H1 (cell line): Measurements from ENCODE around the gene TCF19. TPM values are rescaled to one million over a fixed set of nuclear protein-coding genes. Genes with fewer than 3 reads are reported as not detected.

ENCODE experiments used
- BRCA1 ChIP-seq: IDR thresholded peaks from 2 replicates; pipeline ENCODE4 v1.6.1; 2012; ENCODE audit warnings: low read depth, low read length, improper control_type of control experiment
- CEBPB ChIP-seq: IDR thresholded peaks from 2 replicates; pipeline ENCODE4 v1.6.1; 2012; ENCODE audit warnings: low read depth, low read length
- CHD2 ChIP-seq: IDR thresholded peaks from 2 replicates; pipeline ENCODE4 v1.6.1; 2012; ENCODE audit warnings: low read length, improper control_type of control experiment
- EZH2 ChIP-seq: fragments of 200-600 bp; sonication (generic); IDR thresholded peaks from 2 replicates; pipeline ENCODE4 v1.7.1; 2012; ENCODE audit warnings: low read depth, mild to moderate bottlenecking, moderate library complexity, low read length, inconsistent platforms; ENCODE audit not compliant: severe bottlenecking
- NRF1 ChIP-seq: IDR thresholded peaks from 2 replicates; pipeline ENCODE4 v1.6.1; 2011; ENCODE audit warnings: mild to moderate bottlenecking, low read depth, low read length, improper control_type of control experiment
- SIX5 ChIP-seq: IDR thresholded peaks from 2 replicates; pipeline ENCODE4 v1.6.1; 2011; ENCODE audit warnings: mild to moderate bottlenecking, low read depth, low read length
- SUZ12 ChIP-seq: fragments of 200-600 bp; sonication (generic); IDR thresholded peaks from 2 replicates; pipeline ENCODE4 v1.6.1; 2012; ENCODE audit warnings: mild to moderate bottlenecking, inconsistent platforms, low read length, moderate library complexity, mixed read lengths
- polyA plus RNA-seq, 7 experiments: library from polyadenylated mRNA; depleted of rRNA in 3 of 7; stranded (reverse) in 5 of 7; unstranded in 2 of 7; fragments of >200 nt in 5 of 7; fragments of 200-250 nt in 2 of 7; gene quantifications; 1 replicate in 5 of 7; 2 replicates in 1 of 7; 4 replicates in 1 of 7; pipeline versions ENCODE4 v1.2.1 to v1.2.3, GENCODE V29; 2011 to 2013; ENCODE audit warnings: missing spikeins in 2 of 7, mixed read lengths in 2 of 7
- total RNA-seq: library from RNA; stranded (reverse); fragmentation: NEBNext Ultra II Directional; extraction: Animal tissue kit (Norgen Biotek cat#: 25700); gene quantifications from 2 replicates; pipeline ENCODE4 v1.2.1, GENCODE V29; 2021
- TF ChIP-seq, protein P1 (sequence below): fragments of 300-600 bp; sonication (generic); IDR thresholded peaks from 2 replicates; pipeline ENCODE4 v1.7.1; 2012; ENCODE audit warnings: low read length, moderate library complexity, mild to moderate bottlenecking, inconsistent platforms; ENCODE audit not compliant: insufficient replicate concordance

Gene TCF19
- total and polyA plus RNA-seq, 2 of the 8 experiments (the other 6 are each of a cell fraction or from before 2014, with no cell fraction given): 7.2 to 11.0 TPM

DNA sequence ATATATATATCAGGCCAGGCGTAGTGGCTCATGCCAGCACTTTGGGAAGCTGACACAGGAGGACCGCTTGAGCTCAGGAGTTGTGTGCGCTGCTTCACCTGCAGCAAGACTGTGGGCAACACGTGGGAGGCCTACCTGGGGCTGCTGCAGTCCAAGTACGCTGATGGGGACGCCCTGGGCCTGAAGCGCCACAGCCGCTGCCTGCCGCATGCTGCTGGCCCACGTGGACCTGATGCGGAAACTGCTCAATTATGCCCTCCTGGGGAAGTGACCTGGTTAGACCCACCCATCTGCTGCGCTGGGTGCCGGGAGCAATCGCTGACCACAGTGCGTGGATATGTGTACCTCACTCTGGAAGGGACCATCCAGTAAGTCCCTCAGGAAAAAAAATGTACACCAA is 17.7 kb upstream of the TCF19 start (continued):
- TF ChIP-seq, protein P1, sequence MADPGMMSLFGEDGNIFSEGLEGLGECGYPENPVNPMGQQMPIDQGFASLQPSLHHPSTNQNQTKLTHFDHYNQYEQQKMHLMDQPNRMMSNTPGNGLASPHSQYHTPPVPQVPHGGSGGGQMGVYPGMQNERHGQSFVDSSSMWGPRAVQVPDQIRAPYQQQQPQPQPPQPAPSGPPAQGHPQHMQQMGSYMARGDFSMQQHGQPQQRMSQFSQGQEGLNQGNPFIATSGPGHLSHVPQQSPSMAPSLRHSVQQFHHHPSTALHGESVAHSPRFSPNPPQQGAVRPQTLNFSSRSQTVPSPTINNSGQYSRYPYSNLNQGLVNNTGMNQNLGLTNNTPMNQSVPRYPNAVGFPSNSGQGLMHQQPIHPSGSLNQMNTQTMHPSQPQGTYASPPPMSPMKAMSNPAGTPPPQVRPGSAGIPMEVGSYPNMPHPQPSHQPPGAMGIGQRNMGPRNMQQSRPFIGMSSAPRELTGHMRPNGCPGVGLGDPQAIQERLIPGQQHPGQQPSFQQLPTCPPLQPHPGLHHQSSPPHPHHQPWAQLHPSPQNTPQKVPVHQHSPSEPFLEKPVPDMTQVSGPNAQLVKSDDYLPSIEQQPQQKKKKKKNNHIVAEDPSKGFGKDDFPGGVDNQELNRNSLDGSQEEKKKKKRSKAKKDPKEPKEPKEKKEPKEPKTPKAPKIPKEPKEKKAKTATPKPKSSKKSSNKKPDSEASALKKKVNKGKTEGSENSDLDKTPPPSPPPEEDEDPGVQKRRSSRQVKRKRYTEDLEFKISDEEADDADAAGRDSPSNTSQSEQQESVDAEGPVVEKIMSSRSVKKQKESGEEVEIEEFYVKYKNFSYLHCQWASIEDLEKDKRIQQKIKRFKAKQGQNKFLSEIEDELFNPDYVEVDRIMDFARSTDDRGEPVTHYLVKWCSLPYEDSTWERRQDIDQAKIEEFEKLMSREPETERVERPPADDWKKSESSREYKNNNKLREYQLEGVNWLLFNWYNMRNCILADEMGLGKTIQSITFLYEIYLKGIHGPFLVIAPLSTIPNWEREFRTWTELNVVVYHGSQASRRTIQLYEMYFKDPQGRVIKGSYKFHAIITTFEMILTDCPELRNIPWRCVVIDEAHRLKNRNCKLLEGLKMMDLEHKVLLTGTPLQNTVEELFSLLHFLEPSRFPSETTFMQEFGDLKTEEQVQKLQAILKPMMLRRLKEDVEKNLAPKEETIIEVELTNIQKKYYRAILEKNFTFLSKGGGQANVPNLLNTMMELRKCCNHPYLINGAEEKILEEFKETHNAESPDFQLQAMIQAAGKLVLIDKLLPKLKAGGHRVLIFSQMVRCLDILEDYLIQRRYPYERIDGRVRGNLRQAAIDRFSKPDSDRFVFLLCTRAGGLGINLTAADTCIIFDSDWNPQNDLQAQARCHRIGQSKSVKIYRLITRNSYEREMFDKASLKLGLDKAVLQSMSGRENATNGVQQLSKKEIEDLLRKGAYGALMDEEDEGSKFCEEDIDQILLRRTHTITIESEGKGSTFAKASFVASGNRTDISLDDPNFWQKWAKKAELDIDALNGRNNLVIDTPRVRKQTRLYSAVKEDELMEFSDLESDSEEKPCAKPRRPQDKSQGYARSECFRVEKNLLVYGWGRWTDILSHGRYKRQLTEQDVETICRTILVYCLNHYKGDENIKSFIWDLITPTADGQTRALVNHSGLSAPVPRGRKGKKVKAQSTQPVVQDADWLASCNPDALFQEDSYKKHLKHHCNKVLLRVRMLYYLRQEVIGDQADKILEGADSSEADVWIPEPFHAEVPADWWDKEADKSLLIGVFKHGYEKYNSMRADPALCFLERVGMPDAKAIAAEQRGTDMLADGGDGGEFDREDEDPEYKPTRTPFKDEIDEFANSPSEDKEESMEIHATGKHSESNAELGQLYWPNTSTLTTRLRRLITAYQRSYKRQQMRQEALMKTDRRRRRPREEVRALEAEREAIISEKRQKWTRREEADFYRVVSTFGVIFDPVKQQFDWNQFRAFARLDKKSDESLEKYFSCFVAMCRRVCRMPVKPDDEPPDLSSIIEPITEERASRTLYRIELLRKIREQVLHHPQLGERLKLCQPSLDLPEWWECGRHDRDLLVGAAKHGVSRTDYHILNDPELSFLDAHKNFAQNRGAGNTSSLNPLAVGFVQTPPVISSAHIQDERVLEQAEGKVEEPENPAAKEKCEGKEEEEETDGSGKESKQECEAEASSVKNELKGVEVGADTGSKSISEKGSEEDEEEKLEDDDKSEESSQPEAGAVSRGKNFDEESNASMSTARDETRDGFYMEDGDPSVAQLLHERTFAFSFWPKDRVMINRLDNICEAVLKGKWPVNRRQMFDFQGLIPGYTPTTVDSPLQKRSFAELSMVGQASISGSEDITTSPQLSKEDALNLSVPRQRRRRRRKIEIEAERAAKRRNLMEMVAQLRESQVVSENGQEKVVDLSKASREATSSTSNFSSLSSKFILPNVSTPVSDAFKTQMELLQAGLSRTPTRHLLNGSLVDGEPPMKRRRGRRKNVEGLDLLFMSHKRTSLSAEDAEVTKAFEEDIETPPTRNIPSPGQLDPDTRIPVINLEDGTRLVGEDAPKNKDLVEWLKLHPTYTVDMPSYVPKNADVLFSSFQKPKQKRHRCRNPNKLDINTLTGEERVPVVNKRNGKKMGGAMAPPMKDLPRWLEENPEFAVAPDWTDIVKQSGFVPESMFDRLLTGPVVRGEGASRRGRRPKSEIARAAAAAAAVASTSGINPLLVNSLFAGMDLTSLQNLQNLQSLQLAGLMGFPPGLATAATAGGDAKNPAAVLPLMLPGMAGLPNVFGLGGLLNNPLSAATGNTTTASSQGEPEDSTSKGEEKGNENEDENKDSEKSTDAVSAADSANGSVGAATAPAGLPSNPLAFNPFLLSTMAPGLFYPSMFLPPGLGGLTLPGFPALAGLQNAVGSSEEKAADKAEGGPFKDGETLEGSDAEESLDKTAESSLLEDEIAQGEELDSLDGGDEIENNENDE: no peak
- TF ChIP-seq NRF1: no peak
- no peak for TF ChIP-seq CHD2
- TF ChIP-seq EZH2: no peak
- no peak for TF ChIP-seq SUZ12
- no peak for TF ChIP-seq SIX5
- TF ChIP-seq CEBPB: no peak
- no peak for TF ChIP-seq BRCA1
